ENCODE results near the gene BEX4. TPM values are rescaled to one million over a fixed set of nuclear protein-coding genes. Genes with fewer than 3 reads are reported as not detected.

Gene BEX4
- total and polyA plus RNA-seq, 9 of the 15 experiments (the other 6 are each of a cell fraction or from before 2014, with no cell fraction given) = 74.6 to 399 (median 154) TPM

- TF ChIP-seq CHD2 (IDR thresholded peaks at IDR 0.05; ENCODE audit: low read depth, low read length) (no peak), PCBP2 (IDR thresholded peaks at IDR 0.05; ENCODE audit: low read depth, low read length, poor library complexity, severe bottlenecking) (no peak), ZNF217 (CRISPR knock-in tag; IDR thresholded peaks at IDR 0.05) (no peak), ZSCAN29 (IDR thresholded peaks at IDR 0.05) (no peak), ZNF263 (CRISPR knock-in tag; IDR thresholded peaks at IDR 0.05; ENCODE audit: borderline replicate concordance) (no peak), ZNF143 (CRISPR knock-in tag; IDR thresholded peaks at IDR 0.05) (no peak), BRF2 (IDR thresholded peaks at IDR 0.05; ENCODE audit: borderline replicate concordance, insufficient read depth, insufficient read length) (no peak), FOXP1 (CRISPR knock-in tag; IDR thresholded peaks at IDR 0.05) (no peak), RFX5 (IDR thresholded peaks at IDR 0.05; ENCODE audit: low read depth, low read length) (no peak), HDAC2 (IDR thresholded peaks at IDR 0.05) (no peak), ZFP1 (CRISPR knock-in tag; IDR thresholded peaks at IDR 0.05) (no peak), MTA3 (IDR thresholded peaks at IDR 0.05; ENCODE audit: borderline replicate concordance) (no peak), FUS (optimal IDR thresholded peaks at IDR 0.05; ENCODE audit: low read depth, low read length) (no peak), ZSCAN32 (CRISPR knock-in tag; IDR thresholded peaks at IDR 0.05) (no peak), PYGO2 (tag; IDR thresholded peaks at IDR 0.05) (no peak), TEAD4 (IDR thresholded peaks at IDR 0.05; ENCODE audit: low read length) (no peak), TEAD4 (CRISPR knock-in tag; IDR thresholded peaks at IDR 0.05; ENCODE audit: borderline replicate concordance) (no peak), SPI1 (IDR thresholded peaks at IDR 0.05; ENCODE audit: borderline replicate concordance, low read depth, low read length) (no peak), NFE2 (IDR thresholded peaks at IDR 0.05; ENCODE audit: low read depth) (no peak), THRA (IDR thresholded peaks at IDR 0.05) (no peak)
- TF ChIP-seq, protein P1, sequence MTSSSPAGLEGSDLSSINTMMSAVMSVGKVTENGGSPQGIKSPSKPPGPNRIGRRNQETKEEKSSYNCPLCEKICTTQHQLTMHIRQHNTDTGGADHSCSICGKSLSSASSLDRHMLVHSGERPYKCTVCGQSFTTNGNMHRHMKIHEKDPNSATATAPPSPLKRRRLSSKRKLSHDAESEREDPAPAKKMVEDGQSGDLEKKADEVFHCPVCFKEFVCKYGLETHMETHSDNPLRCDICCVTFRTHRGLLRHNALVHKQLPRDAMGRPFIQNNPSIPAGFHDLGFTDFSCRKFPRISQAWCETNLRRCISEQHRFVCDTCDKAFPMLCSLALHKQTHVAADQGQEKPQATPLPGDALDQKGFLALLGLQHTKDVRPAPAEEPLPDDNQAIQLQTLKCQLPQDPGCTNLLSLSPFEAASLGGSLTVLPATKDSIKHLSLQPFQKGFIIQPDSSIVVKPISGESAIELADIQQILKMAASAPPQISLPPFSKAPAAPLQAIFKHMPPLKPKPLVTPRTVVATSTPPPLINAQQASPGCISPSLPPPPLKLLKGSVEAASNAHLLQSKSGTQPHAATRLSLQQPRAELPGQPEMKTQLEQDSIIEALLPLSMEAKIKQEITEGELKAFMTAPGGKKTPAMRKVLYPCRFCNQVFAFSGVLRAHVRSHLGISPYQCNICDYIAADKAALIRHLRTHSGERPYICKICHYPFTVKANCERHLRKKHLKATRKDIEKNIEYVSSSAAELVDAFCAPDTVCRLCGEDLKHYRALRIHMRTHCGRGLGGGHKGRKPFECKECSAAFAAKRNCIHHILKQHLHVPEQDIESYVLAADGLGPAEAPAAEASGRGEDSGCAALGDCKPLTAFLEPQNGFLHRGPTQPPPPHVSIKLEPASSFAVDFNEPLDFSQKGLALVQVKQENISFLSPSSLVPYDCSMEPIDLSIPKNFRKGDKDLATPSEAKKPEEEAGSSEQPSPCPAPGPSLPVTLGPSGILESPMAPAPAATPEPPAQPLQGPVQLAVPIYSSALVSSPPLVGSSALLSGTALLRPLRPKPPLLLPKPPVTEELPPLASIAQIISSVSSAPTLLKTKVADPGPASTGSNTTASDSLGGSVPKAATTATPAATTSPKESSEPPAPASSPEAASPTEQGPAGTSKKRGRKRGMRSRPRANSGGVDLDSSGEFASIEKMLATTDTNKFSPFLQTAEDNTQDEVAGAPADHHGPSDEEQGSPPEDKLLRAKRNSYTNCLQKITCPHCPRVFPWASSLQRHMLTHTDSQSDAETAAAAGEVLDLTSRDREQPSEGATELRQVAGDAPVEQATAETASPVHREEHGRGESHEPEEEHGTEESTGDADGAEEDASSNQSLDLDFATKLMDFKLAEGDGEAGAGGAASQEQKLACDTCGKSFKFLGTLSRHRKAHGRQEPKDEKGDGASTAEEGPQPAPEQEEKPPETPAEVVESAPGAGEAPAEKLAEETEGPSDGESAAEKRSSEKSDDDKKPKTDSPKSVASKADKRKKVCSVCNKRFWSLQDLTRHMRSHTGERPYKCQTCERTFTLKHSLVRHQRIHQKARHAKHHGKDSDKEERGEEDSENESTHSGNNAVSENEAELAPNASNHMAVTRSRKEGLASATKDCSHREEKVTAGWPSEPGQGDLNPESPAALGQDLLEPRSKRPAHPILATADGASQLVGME (CRISPR knock-in tag; IDR thresholded peaks at IDR 0.05) = no peak
- TF ChIP-seq, protein P2, sequence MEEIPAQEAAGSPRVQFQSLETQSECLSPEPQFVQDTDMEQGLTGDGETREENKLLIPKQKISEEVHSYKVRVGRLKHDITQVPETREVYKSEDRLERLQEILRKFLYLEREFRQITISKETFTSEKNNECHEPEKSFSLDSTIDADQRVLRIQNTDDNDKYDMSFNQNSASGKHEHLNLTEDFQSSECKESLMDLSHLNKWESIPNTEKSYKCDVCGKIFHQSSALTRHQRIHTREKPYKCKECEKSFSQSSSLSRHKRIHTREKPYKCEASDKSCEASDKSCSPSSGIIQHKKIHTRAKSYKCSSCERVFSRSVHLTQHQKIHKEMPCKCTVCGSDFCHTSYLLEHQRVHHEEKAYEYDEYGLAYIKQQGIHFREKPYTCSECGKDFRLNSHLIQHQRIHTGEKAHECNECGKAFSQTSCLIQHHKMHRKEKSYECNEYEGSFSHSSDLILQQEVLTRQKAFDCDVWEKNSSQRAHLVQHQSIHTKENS (CRISPR knock-in tag; IDR thresholded peaks at IDR 0.05) = no peak
These were observed 40.1 kb downstream of the BEX4 start, which contains the start of gene TCEAL8 (continued) for GRCh38 chrX:103254921-103255493.

All from K562 (cell line).